IMR-90 (cell line): ENCODE measurements around the gene LILRA2. TPM values are rescaled to one million over a fixed set of nuclear protein-coding genes. Genes with fewer than 3 reads are reported as not detected.

ENCODE experiments used
- ATAC-seq: fragments of 200-7000 bp; cut with Tn5 transposase; 2 replicates; pipeline ENCODE4 v1.9.1; 2020; ENCODE audit warnings: low read depth, mild to moderate bottlenecking, moderate library complexity
- BruUV-seq: library from RNA; stranded (reverse); fragments of 400-500 nt; replicated peaks from 2 replicates; lab custom pipeline; 2021; lab: Mats Ljungman, UMichigan
- CTCF ChIA-PET: fragments of 300-600 bp; formaldehyde crosslinking; extraction: SDS; loops from one replicate; lab custom pipeline; 2021; ENCODE audit warnings: antibody characterized with exemption; lab: Yijun Ruan, JAX
- POLR2A ChIA-PET: fragments of 300-600 bp; sonication (Branson Sonifier 250); formaldehyde crosslinking; loops from one replicate; lab custom pipeline; 2022; ENCODE audit warnings: antibody characterized with exemption; ENCODE audit not compliant: unreplicated experiment; lab: Charles Lee
- DNase-seq: peaks from one replicate; pipeline ENCODE4 v3.0.0; 2013
- H2AFZ ChIP-seq: replicated peaks from 2 replicates; pipeline ENCODE3; 2013; ENCODE audit warnings: low read length, mild to moderate bottlenecking; ENCODE audit not compliant: poor library complexity
- H2AK5ac ChIP-seq: 2 replicates; pipeline ENCODE4 v1.6.1; 2013; ENCODE audit warnings: low read depth, low read length, inconsistent platforms
- H2AK9ac ChIP-seq: replicated peaks from 2 replicates; pipeline ENCODE3; 2013; ENCODE audit warnings: mild to moderate bottlenecking, low read depth, low read length, moderate library complexity; ENCODE audit not compliant: poor library complexity
- H2BK120ac ChIP-seq: 2 replicates; pipeline ENCODE4 v1.6.1; 2013; ENCODE audit warnings: low read depth, low read length, inconsistent platforms
- H2BK15ac ChIP-seq: 3 replicates; pipeline ENCODE4 v1.6.1; 2013; ENCODE audit warnings: low read depth, low read length, inconsistent platforms
- H2BK20ac ChIP-seq: 2 replicates; pipeline ENCODE4 v1.6.1; 2013; ENCODE audit warnings: low read depth, mild to moderate bottlenecking, inconsistent platforms, low read length, moderate library complexity
- H2BK5ac ChIP-seq: 2 replicates; pipeline ENCODE4 v1.6.1; 2013; ENCODE audit warnings: mild to moderate bottlenecking, low read depth, low read length, inconsistent platforms; ENCODE audit not compliant: poor library complexity, severe bottlenecking
- H3K14ac ChIP-seq: replicated peaks from 2 replicates; pipeline ENCODE4 v1.6.1; 2013; ENCODE audit warnings: low read depth, low read length, inconsistent platforms
- H3K18ac ChIP-seq: 2 replicates; pipeline ENCODE4 v1.6.1; 2013; ENCODE audit warnings: low read depth, low read length, control low read depth
- H3K23ac ChIP-seq: 2 replicates; pipeline ENCODE4 v1.6.1; 2013; ENCODE audit warnings: low read depth, low read length, inconsistent platforms
- H3K27ac ChIP-seq: 2 replicates; pipeline ENCODE4 v1.5.1; 2013; ENCODE audit warnings: mild to moderate bottlenecking, control low read depth, low read length; ENCODE audit not compliant: insufficient read depth
- H3K27me3 ChIP-seq: 2 replicates; pipeline ENCODE4 v1.6.1; 2013; ENCODE audit warnings: low read length; ENCODE audit not compliant: control insufficient read depth, insufficient read depth
- H3K36me3 ChIP-seq: 2 replicates; pipeline ENCODE4 v1.6.1; 2013; ENCODE audit warnings: low read length, mixed read lengths; ENCODE audit not compliant: control insufficient read depth, insufficient read depth
- H3K4ac ChIP-seq: 2 replicates; pipeline ENCODE4 v1.6.1; 2013; ENCODE audit warnings: low read depth, low read length, inconsistent platforms
- H3K4me1 ChIP-seq: 2 replicates; pipeline ENCODE4 v1.6.1; 2013; ENCODE audit warnings: low read length, mixed read lengths; ENCODE audit not compliant: control insufficient read depth, insufficient read depth
- H3K4me2 ChIP-seq: 2 replicates; pipeline ENCODE4 v1.6.1; 2013; ENCODE audit warnings: low read depth, mild to moderate bottlenecking, control low read depth, low read length, moderate library complexity
- H3K4me3 ChIP-seq: 2 replicates; pipeline ENCODE4 v1.5.1; 2013; ENCODE audit warnings: low read depth, mild to moderate bottlenecking, control low read depth, low read length, moderate library complexity; ENCODE audit not compliant: insufficient read depth
- H3K56ac ChIP-seq: 2 replicates; pipeline ENCODE4 v1.6.1; 2013; ENCODE audit warnings: low read length, inconsistent platforms; ENCODE audit not compliant: insufficient read depth; ENCODE audit errors: extremely low read depth
- H3K79me1 ChIP-seq, 2 experiments: 2 replicates each; pipeline ENCODE4 v1.6.1; 2013; ENCODE audit warnings: low read length in 2 of 2, inconsistent platforms in 1 of 2, low read depth in 1 of 2
- H3K9ac ChIP-seq: 2 replicates; pipeline ENCODE4 v1.6.1; 2013; ENCODE audit warnings: low read depth, low read length, control low read depth
- H3K9me1 ChIP-seq: 2 replicates; pipeline ENCODE4 v1.6.1; 2013; ENCODE audit warnings: low read length, inconsistent platforms; ENCODE audit not compliant: insufficient read depth
- H3K9me3 ChIP-seq: 2 replicates; pipeline ENCODE4 v1.6.1; 2013; ENCODE audit warnings: low read length; ENCODE audit not compliant: control insufficient read depth, insufficient read depth
- H4K20me1 ChIP-seq: 2 replicates; pipeline ENCODE4 v1.6.1; 2013; ENCODE audit warnings: low read length, inconsistent platforms; ENCODE audit not compliant: insufficient read depth
- H4K5ac ChIP-seq: 2 replicates; pipeline ENCODE4 v1.6.1; 2013; ENCODE audit warnings: mild to moderate bottlenecking, low read depth, low read length, control low read depth
- H4K8ac ChIP-seq, 2 experiments: 2 replicates each; pipeline ENCODE4 v1.6.1; 2013; ENCODE audit warnings: low read depth in 2 of 2, low read length in 2 of 2, control low read depth in 1 of 2, inconsistent platforms in 1 of 2
- H4K91ac ChIP-seq: 2 replicates; pipeline ENCODE4 v1.6.1; 2013; ENCODE audit warnings: low read depth, low read length, inconsistent platforms; ENCODE audit not compliant: insufficient read depth
- CEBPB ChIP-seq: IDR thresholded peaks from 2 replicates; pipeline ENCODE4 v1.6.1; 2012; ENCODE audit warnings: low read depth, low read length, improper control_type of control experiment
- ELK1 ChIP-seq: fragments of 150-350 bp; IDR thresholded peaks from 2 replicates; pipeline ENCODE4 v1.6.1; 2016; ENCODE audit warnings: low read depth, mild to moderate bottlenecking, low read length, moderate library complexity, borderline replicate concordance
- MXI1 ChIP-seq: IDR thresholded peaks from 2 replicates; pipeline ENCODE4 v1.6.1; 2012; ENCODE audit warnings: low read depth, mild to moderate bottlenecking, low read length, moderate library complexity, borderline replicate concordance
- NFE2L2 ChIP-seq: fragments of 150-350 bp; IDR thresholded peaks from 2 replicates; pipeline ENCODE4 v1.6.1; 2016; ENCODE audit warnings: low read depth, mild to moderate bottlenecking, low read length
- POLR2A ChIP-seq: IDR thresholded peaks from 2 replicates; pipeline ENCODE4 v1.6.1; 2012; ENCODE audit warnings: mild to moderate bottlenecking, low read depth, low read length
- RFX5 ChIP-seq: IDR thresholded peaks from 2 replicates; pipeline ENCODE4 v1.8.0; 2012; ENCODE audit warnings: low read depth, mild to moderate bottlenecking, low read length, moderate library complexity
- SMC3 ChIP-seq: fragments of 150-350 bp; IDR thresholded peaks from 2 replicates; pipeline ENCODE4 v1.6.1; 2016; ENCODE audit warnings: low read depth, mild to moderate bottlenecking, antibody characterized with exemption, low read length, moderate library complexity
- WGBS, 2 experiments: methylation state at CpG; one replicate each; pipeline versions ENCODE4 v1.1.5 to v1.1.7; 2013; ENCODE audit warnings: missing lambda C conversion rate in 2 of 2; ENCODE audit not compliant: insufficient read length in 1 of 2; ENCODE audit errors: extremely low coverage in 2 of 2; 5-methylcytosine and 5-hydroxymethylcytosine counted together
- dilution Hi-C: fragments of 300-500 bp; cut with HindIII; formaldehyde crosslinking; loops from one replicate; pipeline ENCODE4 v1.14.3; 2018; ENCODE audit warnings: low sequenced_read_pairs; ENCODE audit not compliant: unreplicated experiment
- in situ Hi-C: fragments of 300-500 bp; cut with MboI; formaldehyde crosslinking; loops from 3 replicates; pipeline ENCODE4 v1.14.3; 2019; ENCODE audit warnings: low sequenced_read_pairs, inconsistent platforms, mixed read lengths
- intact Hi-C: fragments of 100-400 bp; cut with micrococcal nuclease; formaldehyde crosslinking; loops from 2 replicates; pipeline ENCODE4 v1.10.0; 2022
- polyA plus RNA-seq, 3 experiments: library from polyadenylated mRNA; depleted of rRNA; stranded (reverse); fragments of >200 nt; gene quantifications; 2 replicates each; pipeline ENCODE4 v1.2.3, GENCODE V29; 2012; ENCODE audit warnings: low replicate concordance in 1 of 3
- total RNA-seq: library from RNA; depleted of rRNA; stranded (reverse); fragments of >200 nt; gene quantifications from 2 replicates; pipeline ENCODE4 v1.2.3, GENCODE V29; 2012
- TF ChIP-seq, protein P1 (sequence below): fragments of 150-350 bp; IDR thresholded peaks from 2 replicates; pipeline ENCODE4 v1.6.1; 2017; ENCODE audit warnings: mild to moderate bottlenecking, antibody characterized with exemption, low read length, low read depth

LILRA2 gene
- total and polyA plus RNA-seq, 2 of the 4 experiments (the other 2 are of a cell fraction) = not detected

GRCh38 chr19:54576411-54576976 lies 2.9 kb downstream of the LILRA2 start:
- CTCF ChIA-PET = no interaction called here
- no peaks in the 10 kb centered on the region for H3K79me1 ChIP-seq
- H3K4me3 ChIP-seq = no peak overlapping the region
- H2BK20ac ChIP-seq = no peak overlapping the region
- H4K8ac ChIP-seq = no peak overlapping the region
- in situ Hi-C loops (loop anchor here (5.0 kb wide), 1 partner anchor 279 kb away; no protein-coding TSS in a partner anchor), intact Hi-C loops (no loop called here), dilution Hi-C loops (no loop called here)
- no TSS peak for BruUV-seq
- no peak overlapping the region for H4K91ac ChIP-seq
- H3K14ac ChIP-seq = no peak overlapping the region
- H3K36me3 ChIP-seq = no peaks in the 10 kb centered on the region
- H2AFZ ChIP-seq = peak overlapping the region; percentile 14
- H3K23ac ChIP-seq = no peak overlapping the region
- no peaks in the 10 kb centered on the region for H3K4me1 ChIP-seq
- H2BK120ac ChIP-seq = no peak overlapping the region
- POLR2A ChIA-PET = no interaction called here
- H4K5ac ChIP-seq = no peak overlapping the region
- no CpG with 5 or more reads among the region's 6 CpGs for WGBS, 2 experiments
- no peak overlapping the region for H3K27ac ChIP-seq
- TF ChIP-seq RFX5 = no peak
- no peak for TF ChIP-seq MXI1
- no peak for TF ChIP-seq SMC3
- TF ChIP-seq, protein P1, sequence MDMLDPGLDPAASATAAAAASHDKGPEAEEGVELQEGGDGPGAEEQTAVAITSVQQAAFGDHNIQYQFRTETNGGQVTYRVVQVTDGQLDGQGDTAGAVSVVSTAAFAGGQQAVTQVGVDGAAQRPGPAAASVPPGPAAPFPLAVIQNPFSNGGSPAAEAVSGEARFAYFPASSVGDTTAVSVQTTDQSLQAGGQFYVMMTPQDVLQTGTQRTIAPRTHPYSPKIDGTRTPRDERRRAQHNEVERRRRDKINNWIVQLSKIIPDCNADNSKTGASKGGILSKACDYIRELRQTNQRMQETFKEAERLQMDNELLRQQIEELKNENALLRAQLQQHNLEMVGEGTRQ = no peak
- no peak for TF ChIP-seq POLR2A
- TF ChIP-seq NFE2L2 = no peak
- TF ChIP-seq ELK1 = no peak
- no peak for TF ChIP-seq CEBPB
- H3K4me2 ChIP-seq = no peak overlapping the region
- H3K4ac ChIP-seq = no peak overlapping the region
- no peak overlapping the region for H3K18ac ChIP-seq
- DNase-seq = no peak
- no peak overlapping the region for H3K9ac ChIP-seq
- no peak overlapping the region for H3K56ac ChIP-seq
- H4K20me1 ChIP-seq = no peaks in the 10 kb centered on the region
- H3K27me3 ChIP-seq = no peaks in the 10 kb centered on the region
- no peak overlapping the region for H2AK9ac ChIP-seq
- no peak for ATAC-seq
- peaks cover 27% of the 10 kb centered on the region for H3K9me3 ChIP-seq
- H3K9me1 ChIP-seq = no peaks in the 10 kb centered on the region
- H2BK15ac ChIP-seq = no peak overlapping the region
- H2AK5ac ChIP-seq = no peak overlapping the region
- H2BK5ac ChIP-seq = no peak overlapping the region
